HG03457 (cell line): ENCODE data around the gene HS3ST3B1.

ENCODE experiments used
- ATAC-seq: cut with Tn5 transposase; IDR thresholded peaks from one replicate; pipeline ENCODE4 v1.9.1; 2021; ENCODE audit warnings: moderate number of reproducible peaks; ENCODE audit not compliant: unreplicated experiment

The HS3ST3B1 gene

GRCh38 chr17:14300575-14301278, at the start of gene HS3ST3B1:
TSS of gene HS3ST3B1 (plus strand) at chr17:14301081. CDS start at chr17:14301519, 438 bp downstream.
- ATAC-seq: peak; percentile 82

- ATAC-seq: no peak
These were observed 39.5 kb upstream of the HS3ST3B1 start for GRCh38 chr17:14261406-14261805.

GRCh38 chr17:14268264-14268663, 32.6 kb upstream of the HS3ST3B1 start:
- ATAC-seq: no peak

GRCh38 chr17:14269473-14269872, 31.4 kb upstream of the HS3ST3B1 start:
- no peak for ATAC-seq

GRCh38 chr17:14270508-14270907, 30.4 kb upstream of the HS3ST3B1 start:
- ATAC-seq: no peak

- ATAC-seq: no peak
These were observed 24.2 kb upstream of the HS3ST3B1 start for GRCh38 chr17:14276535-14277250.

- no peak for ATAC-seq
These were observed 19.4 kb upstream of the HS3ST3B1 start for GRCh38 chr17:14281530-14281929.

- no peak for ATAC-seq
These were observed 18.2 kb upstream of the HS3ST3B1 start for GRCh38 chr17:14282726-14283125.

- ATAC-seq: no peak
These were observed 11.7 kb upstream of the HS3ST3B1 start for GRCh38 chr17:14289162-14289561.

- no peak for ATAC-seq
These were observed 6.0 kb upstream of the HS3ST3B1 start for GRCh38 chr17:14294876-14295275.

- ATAC-seq: no peak
These were observed 5.2 kb upstream of the HS3ST3B1 start for GRCh38 chr17:14295676-14296075.

GRCh38 chr17:14296166-14296910, 4.5 kb upstream of the HS3ST3B1 start:
- ATAC-seq: no peak

- ATAC-seq: no peak
These were observed 3.6 kb upstream of the HS3ST3B1 start for GRCh38 chr17:14297161-14297851.

GRCh38 chr17:14298221-14298946, 2.5 kb upstream of the HS3ST3B1 start:
- ATAC-seq: no peak

GRCh38 chr17:14298947-14299279, 2.0 kb upstream of the HS3ST3B1 start:
- no peak for ATAC-seq

GRCh38 chr17:14299280-14300141, 1.4 kb upstream of the HS3ST3B1 start:
- ATAC-seq: no peak

GRCh38 chr17:14301279-14302090, 604 bp downstream of the HS3ST3B1 start:
- ATAC-seq: peak; percentile 1

GRCh38 chr17:14302091-14302430, 1.2 kb downstream of the HS3ST3B1 start:
- ATAC-seq: peak; percentile 26
